ENCODE results near the gene CCNF.

DNA sequence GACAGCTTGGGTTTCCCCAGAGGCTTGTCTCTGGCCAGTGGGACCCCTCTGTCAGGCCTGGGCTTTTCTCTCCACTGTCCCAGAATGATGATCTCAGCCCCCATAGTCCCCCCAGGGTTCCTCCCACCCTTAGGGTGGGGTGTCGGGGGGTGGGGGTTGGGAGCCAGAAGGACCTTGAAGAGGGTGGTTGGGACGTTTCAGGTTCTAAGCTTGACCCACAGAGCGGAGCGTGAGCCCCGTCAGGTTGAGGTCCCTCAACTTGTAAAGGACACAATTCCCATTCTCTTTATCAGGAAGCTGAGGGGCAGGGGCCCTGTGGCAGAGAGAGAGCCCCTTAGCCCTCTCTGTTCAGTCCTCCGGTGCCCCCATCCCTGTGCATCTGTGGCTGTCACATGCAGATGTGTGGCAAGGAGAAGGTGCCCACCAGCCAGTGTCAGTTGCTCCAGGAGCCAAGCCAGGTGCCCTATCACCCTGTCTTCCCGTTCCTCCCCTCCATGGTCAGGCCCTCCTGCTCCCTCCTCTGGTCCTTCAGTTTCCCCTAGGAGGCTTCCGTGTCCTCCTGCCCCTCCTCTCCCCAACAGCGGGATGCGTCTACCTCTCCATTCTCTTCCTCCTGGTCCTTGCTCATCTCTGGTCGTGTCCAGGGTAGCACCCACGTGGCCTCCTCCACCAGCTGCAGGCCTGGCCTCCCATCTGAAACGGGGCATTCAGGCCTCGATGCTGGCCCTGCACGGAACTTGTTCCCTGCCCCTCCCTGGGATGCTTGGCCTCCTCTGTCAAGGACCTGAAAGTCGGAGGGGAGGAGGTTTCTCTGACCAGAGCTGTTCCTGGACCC, 40.4 kb downstream of the CCNF start:
- TF ChIP-seq, protein P1, sequence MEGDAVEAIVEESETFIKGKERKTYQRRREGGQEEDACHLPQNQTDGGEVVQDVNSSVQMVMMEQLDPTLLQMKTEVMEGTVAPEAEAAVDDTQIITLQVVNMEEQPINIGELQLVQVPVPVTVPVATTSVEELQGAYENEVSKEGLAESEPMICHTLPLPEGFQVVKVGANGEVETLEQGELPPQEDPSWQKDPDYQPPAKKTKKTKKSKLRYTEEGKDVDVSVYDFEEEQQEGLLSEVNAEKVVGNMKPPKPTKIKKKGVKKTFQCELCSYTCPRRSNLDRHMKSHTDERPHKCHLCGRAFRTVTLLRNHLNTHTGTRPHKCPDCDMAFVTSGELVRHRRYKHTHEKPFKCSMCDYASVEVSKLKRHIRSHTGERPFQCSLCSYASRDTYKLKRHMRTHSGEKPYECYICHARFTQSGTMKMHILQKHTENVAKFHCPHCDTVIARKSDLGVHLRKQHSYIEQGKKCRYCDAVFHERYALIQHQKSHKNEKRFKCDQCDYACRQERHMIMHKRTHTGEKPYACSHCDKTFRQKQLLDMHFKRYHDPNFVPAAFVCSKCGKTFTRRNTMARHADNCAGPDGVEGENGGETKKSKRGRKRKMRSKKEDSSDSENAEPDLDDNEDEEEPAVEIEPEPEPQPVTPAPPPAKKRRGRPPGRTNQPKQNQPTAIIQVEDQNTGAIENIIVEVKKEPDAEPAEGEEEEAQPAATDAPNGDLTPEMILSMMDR (IDR thresholded peaks at IDR 0.05): no peak
- TF ChIP-seq POLR2AphosphoS5 (IDR thresholded peaks at IDR 0.05; ENCODE audit: low read depth, low read length) (no peak), TCF7L2 (IDR thresholded peaks at IDR 0.05; ENCODE audit: low read depth, low read length) (no peak), SIN3A (IDR thresholded peaks at IDR 0.05; ENCODE audit: borderline replicate concordance, insufficient read depth, low read depth, low read length) (no peak)
- TF ChIP-seq, protein P2, sequence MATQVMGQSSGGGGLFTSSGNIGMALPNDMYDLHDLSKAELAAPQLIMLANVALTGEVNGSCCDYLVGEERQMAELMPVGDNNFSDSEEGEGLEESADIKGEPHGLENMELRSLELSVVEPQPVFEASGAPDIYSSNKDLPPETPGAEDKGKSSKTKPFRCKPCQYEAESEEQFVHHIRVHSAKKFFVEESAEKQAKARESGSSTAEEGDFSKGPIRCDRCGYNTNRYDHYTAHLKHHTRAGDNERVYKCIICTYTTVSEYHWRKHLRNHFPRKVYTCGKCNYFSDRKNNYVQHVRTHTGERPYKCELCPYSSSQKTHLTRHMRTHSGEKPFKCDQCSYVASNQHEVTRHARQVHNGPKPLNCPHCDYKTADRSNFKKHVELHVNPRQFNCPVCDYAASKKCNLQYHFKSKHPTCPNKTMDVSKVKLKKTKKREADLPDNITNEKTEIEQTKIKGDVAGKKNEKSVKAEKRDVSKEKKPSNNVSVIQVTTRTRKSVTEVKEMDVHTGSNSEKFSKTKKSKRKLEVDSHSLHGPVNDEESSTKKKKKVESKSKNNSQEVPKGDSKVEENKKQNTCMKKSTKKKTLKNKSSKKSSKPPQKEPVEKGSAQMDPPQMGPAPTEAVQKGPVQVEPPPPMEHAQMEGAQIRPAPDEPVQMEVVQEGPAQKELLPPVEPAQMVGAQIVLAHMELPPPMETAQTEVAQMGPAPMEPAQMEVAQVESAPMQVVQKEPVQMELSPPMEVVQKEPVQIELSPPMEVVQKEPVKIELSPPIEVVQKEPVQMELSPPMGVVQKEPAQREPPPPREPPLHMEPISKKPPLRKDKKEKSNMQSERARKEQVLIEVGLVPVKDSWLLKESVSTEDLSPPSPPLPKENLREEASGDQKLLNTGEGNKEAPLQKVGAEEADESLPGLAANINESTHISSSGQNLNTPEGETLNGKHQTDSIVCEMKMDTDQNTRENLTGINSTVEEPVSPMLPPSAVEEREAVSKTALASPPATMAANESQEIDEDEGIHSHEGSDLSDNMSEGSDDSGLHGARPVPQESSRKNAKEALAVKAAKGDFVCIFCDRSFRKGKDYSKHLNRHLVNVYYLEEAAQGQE (IDR thresholded peaks at IDR 0.05; ENCODE audit: insufficient read depth in 1 of 2, low read depth in 2 of 2, low read length in 1 of 2): no peak

Data from Panc1 (cell line).